Measurements from ENCODE around the gene SH3BGRL. TPM values are rescaled to one million over a fixed set of nuclear protein-coding genes. Genes with fewer than 3 reads are reported as not detected.
A peak's percentile ranks its signal among the peaks of the same experiment; 100 is the strongest.

Gene SH3BGRL
- total and polyA plus RNA-seq, 10 of the 15 experiments (the other 5 are each of a cell fraction or from before 2014, with no cell fraction given) = 75.6 to 178 (median 122) TPM

- Histone ChIP-seq H3K36me3 (ENCODE audit: control insufficient read depth in 2 of 2, insufficient read depth in 2 of 2, low read length in 1 of 2) (no peaks in the 10 kb centered on the region), H3K27ac (ENCODE audit: control insufficient read depth, insufficient read depth) (no peak overlapping the region), H3K4me2 (ENCODE audit: control insufficient read depth, insufficient read depth) (no peak overlapping the region), H3K27me3 (replicated peaks in 1 of 2; ENCODE audit: control insufficient read depth in 2 of 2, insufficient read depth in 2 of 2, low read length in 1 of 2) (no peaks in the 10 kb centered on the region), H3K9ac (ENCODE audit: control insufficient read depth, insufficient read depth, low read length) (no peak overlapping the region), H3K4me1 (ENCODE audit: control insufficient read depth, insufficient read depth, low read length) (no peaks in the 10 kb centered on the region), H2AFZ (ENCODE audit: control insufficient read depth, low read depth, low read length) (no peak overlapping the region), H4K20me1 (ENCODE audit: control insufficient read depth, insufficient read depth) (no peaks in the 10 kb centered on the region), H3K9me3 (replicated peaks; ENCODE audit: control insufficient read depth, insufficient read depth, low read length) (no peaks in the 10 kb centered on the region), H3K79me2 (ENCODE audit: control insufficient read depth, insufficient read depth, low read length) (no peaks in the 10 kb centered on the region), H3K4me3 (no peak overlapping the region)
- ChIA-PET CTCF (interaction anchor here (0.6 to 3.1 kb wide), 17 partner anchors 11 to 533 kb away, joined by 3 to 27 read pairs (median 4); no protein-coding TSS in a partner anchor), RAD21 (ENCODE audit: unreplicated experiment) (interaction anchor here (0.9 to 2.1 kb wide), 4 partner anchors 9 to 547 kb away, joined by 3 to 9 read pairs (median 4); no protein-coding TSS in a partner anchor), SMC1A (ENCODE audit: uncharacterized antibody, unreplicated experiment) (interaction anchor here (0.8 to 1.4 kb wide), 5 partner anchors 10 to 319 kb away, joined by 3 to 6 read pairs (median 4); no protein-coding TSS in a partner anchor), POLR2A (no interaction called here)
- intact Hi-C loops (cut with micrococcal nuclease; ENCODE audit: unreplicated experiment) (loop anchor here (1.0 to 5.0 kb wide), 2 partner anchors 182 to 319 kb away; no protein-coding TSS in a partner anchor), in situ Hi-C loops (cut with MboI) (loop anchor here (5.0 to 10.0 kb wide), 2 partner anchors 179 to 318 kb away; no protein-coding TSS in a partner anchor)
- BruUV-seq (replicated peaks) = no TSS peak
- TF ChIP-seq NKRF (conservative IDR thresholded peaks at IDR 0.05) (no peak), MYB (IDR thresholded peaks at IDR 0.05; ENCODE audit: borderline replicate concordance, low read depth, low read length) (no peak), CTCF (IDR thresholded peaks at IDR 0.05 in 2 of 3, conservative IDR thresholded peaks at IDR 0.05 in 1 of 3; ENCODE audit: control insufficient read depth in 2 of 3, extremely low read depth in 1 of 3, insufficient read depth in 1 of 3, low read depth in 3 of 3, low read length in 3 of 3) (peak; percentile 64 to 77 (median 75)), RAD21 (IDR thresholded peaks at IDR 0.05; ENCODE audit: insufficient read depth, low read depth, low read length) (peak; percentile 70), SMC3 (IDR thresholded peaks at IDR 0.05; ENCODE audit: borderline replicate concordance, low read length) (peak; percentile 40; the same call in 1 of the 2 replicates)
- ATAC-seq (peak; percentile 99), DNase-seq (ENCODE audit: low read depth, low spot score) (no peak), FAIRE-seq (peak; percentile 65)
- WGBS (ENCODE audit: insufficient coverage, insufficient replicate concordance, low lambda C conversion rate, missing lambda C conversion rate) = 1% methylated on average over 5 of the region's 5 CpGs
Observed at GRCh38 chrX:81195712-81196111, 6.2 kb upstream of the SH3BGRL start.
